Ascending aorta (tissue), 2 donors: ENCODE results near the gene NDUFB11. TPM values are rescaled to one million over a fixed set of nuclear protein-coding genes. Genes with fewer than 3 reads are reported as not detected.
A peak's percentile ranks its signal among the peaks of the same experiment; 100 is the strongest.

ENCODE experiments used
- DNase-seq, 2 donors: peaks; one replicate each; pipeline ENCODE4 v3.0.0-alpha.2; 2019; ENCODE audit warnings: low spot score in 2 of 2
- H3K27ac ChIP-seq, 2 donors: fragments of 200-600 bp; sonication (generic); one replicate each; pipeline ENCODE4 v1.5.1; 2016 to 2017; ENCODE audit warnings: mild to moderate bottlenecking in 1 of 2
- H3K27me3 ChIP-seq: fragments of 200-600 bp; sonication (generic); one replicate; pipeline ENCODE4 v1.5.1; 2017
- H3K36me3 ChIP-seq, 2 donors: fragments of 200-600 bp; sonication (generic); one replicate each; pipeline ENCODE4 v1.5.1; 2016
- H3K4me1 ChIP-seq, 2 donors: fragments of 200-600 bp; sonication (generic); one replicate each; pipeline ENCODE4 v1.5.1; 2016 to 2017; ENCODE audit warnings: mild to moderate bottlenecking in 1 of 2
- H3K4me3 ChIP-seq, 2 donors: fragments of 200-600 bp; sonication (generic); one replicate each; pipeline ENCODE4 v1.5.1; 2016 to 2017; ENCODE audit warnings: mild to moderate bottlenecking in 1 of 2
- H3K9me3 ChIP-seq, 2 donors: fragments of 200-600 bp; sonication (generic); one replicate each; pipeline ENCODE4 v1.5.1; 2016
- CTCF ChIP-seq, 3 experiments: fragments of 200-600 bp in 2 of 3; fragments of 450-650 bp in 1 of 3; sonication (generic) in 2 of 3; IDR thresholded peaks; one replicate each; pipeline ENCODE4 v1.5.1; 2016 to 2019; ENCODE audit warnings: antibody characterized with exemption in 3 of 3, mild to moderate bottlenecking in 1 of 3, moderate library complexity in 1 of 3
- intact Hi-C: fragments of 100-400 bp; cut with DNase I; formaldehyde crosslinking; loops from one replicate; pipeline ENCODE4 v1.15.1; 2023
- total RNA-seq: library from RNA; depleted of rRNA; stranded (reverse); fragments of >200 nt; gene quantifications from one replicate; pipeline ENCODE4 v1.1.0, GENCODE V29; 2016

Gene NDUFB11
- total RNA-seq, 1 donor from 2014 or later: 122 TPM

DNA sequence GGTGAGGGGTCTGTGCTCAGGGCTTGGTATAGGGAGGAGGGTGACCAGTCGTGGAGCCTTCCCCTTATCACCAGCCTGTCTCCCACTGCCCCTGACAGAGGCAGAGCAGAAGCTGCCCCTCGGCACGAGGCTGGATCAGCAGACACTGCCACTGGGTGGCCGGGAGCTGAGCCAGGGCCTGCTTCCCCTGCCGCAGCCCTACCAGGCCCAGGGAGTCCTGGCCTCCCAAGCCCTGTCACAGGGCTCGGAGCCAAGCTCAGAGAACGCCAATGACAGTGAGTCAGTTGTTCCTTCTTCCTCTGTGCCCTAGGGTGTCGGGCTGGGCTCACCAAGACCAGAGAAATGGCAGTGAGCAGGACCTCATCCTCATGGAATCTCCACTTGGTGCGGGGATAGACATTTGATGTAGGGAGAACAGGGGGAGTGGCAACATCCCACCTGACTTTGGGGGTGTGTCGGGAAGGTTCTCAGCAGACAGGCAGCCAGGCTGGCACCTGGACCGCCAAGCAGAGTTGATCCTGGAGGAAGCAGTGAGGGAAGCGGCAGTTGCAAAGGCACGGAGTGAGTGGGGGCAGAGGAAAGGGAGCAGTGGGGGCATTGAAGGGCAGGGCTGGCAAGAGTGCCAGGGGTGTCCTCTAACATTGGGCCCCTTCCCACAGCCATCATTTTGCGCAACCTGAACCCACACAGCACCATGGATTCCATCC, 34.9 kb upstream of the NDUFB11 start:
- Histone ChIP-seq H3K9me3 (no peaks in the 10 kb centered on the region), H3K4me1 (no peaks in the 10 kb centered on the region), H3K27me3 (no peaks in the 10 kb centered on the region), H3K36me3 (peaks cover 49 to 74% of the 10 kb centered on the region in 2 donors), H3K4me3 (no peak overlapping the region), H3K27ac (peak overlapping the region; percentile 39 to 59)
- intact Hi-C loops: no loop called here
- DNase-seq: no peak
- TF ChIP-seq CTCF (IDR thresholded peaks at IDR 0.05): no peak

- Histone ChIP-seq H3K36me3 (peaks cover 51 to 83% of the 10 kb centered on the region in 2 donors), H3K4me3 (no peak overlapping the region), H3K27me3 (no peaks in the 10 kb centered on the region), H3K4me1 (no peaks in the 10 kb centered on the region), H3K27ac (no peak overlapping the region), H3K9me3 (no peaks in the 10 kb centered on the region)
- no peak for TF ChIP-seq CTCF (IDR thresholded peaks at IDR 0.05)
- no peak for DNase-seq
- intact Hi-C loops: no loop called here
Observed at GRCh38 chrX:47178337-47178736, 33.8 kb upstream of the NDUFB11 start.

DNA sequence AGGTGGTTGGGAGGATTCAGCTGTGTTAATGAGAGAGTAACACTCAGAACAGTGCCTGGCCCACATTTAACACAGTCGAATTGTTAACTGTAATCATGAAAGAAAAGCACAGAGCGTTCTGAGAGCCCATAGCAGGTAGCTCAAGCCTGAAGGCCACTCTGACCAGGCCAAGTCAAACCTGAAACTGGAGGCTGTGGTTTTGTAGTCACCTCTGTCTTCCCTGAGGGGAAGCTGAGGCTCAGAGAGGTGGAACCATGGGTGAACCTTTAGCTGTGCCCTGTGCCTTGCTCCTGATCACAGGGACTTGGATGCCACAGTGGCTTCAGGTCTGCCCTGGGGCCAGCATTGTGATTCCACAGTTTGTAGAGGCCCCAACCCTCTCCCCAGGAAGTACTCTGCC, 32.6 kb upstream of the NDUFB11 start:
- Histone ChIP-seq H3K4me3 (no peak overlapping the region), H3K9me3 (no peaks in the 10 kb centered on the region), H3K4me1 (no peaks in the 10 kb centered on the region), H3K36me3 (peaks cover 54 to 86% of the 10 kb centered on the region in 2 donors), H3K27me3 (no peaks in the 10 kb centered on the region), H3K27ac (no peak overlapping the region)
- no peak for TF ChIP-seq CTCF (IDR thresholded peaks at IDR 0.05)
- DNase-seq: peak in 1 of 2 donors; percentile 9
- intact Hi-C loops: no loop called here

- Histone ChIP-seq H3K27ac (no peak overlapping the region), H3K27me3 (no peaks in the 10 kb centered on the region), H3K9me3 (no peaks in the 10 kb centered on the region), H3K36me3 (peaks cover 50 to 84% of the 10 kb centered on the region in 2 donors), H3K4me1 (no peaks in the 10 kb centered on the region), H3K4me3 (no peak overlapping the region)
- TF ChIP-seq CTCF (IDR thresholded peaks at IDR 0.05): no peak
- intact Hi-C loops: no loop called here
- peak in 1 of 2 donors; percentile 50 for DNase-seq
Observed at GRCh38 chrX:47176101-47176740, 31.7 kb upstream of the NDUFB11 start.

- H3K27me3 ChIP-seq: no peaks in the 10 kb centered on the region
- H3K4me3 ChIP-seq: no peak overlapping the region
- TF ChIP-seq CTCF (IDR thresholded peaks at IDR 0.05): no peak
- no peaks in the 10 kb centered on the region for H3K9me3 ChIP-seq
- DNase-seq: peak in 1 of 2 donors; percentile 57
- intact Hi-C loops: no loop called here
- no peaks in the 10 kb centered on the region for H3K4me1 ChIP-seq
- peaks cover 51 to 81% of the 10 kb centered on the region in 2 donors for H3K36me3 ChIP-seq
- H3K27ac ChIP-seq: no peak overlapping the region
Observed at GRCh38 chrX:47175588-47175980, 31.1 kb upstream of the NDUFB11 start.
